IPS-20b (cell line): ENCODE data around the gene GCN1.

ENCODE experiments used
- H3K27ac ChIP-seq: one replicate; pipeline ENCODE4 v1.5.1; 2013; ENCODE audit warnings: low read length
- H3K27me3 ChIP-seq: 2 replicates; pipeline ENCODE4 v1.6.1; 2013; ENCODE audit warnings: mild to moderate bottlenecking, low read length, inconsistent platforms; ENCODE audit not compliant: insufficient read depth
- H3K36me3 ChIP-seq: 2 replicates; pipeline ENCODE4 v1.6.1; 2013; ENCODE audit warnings: low read depth, mild to moderate bottlenecking, inconsistent platforms, low read length, moderate library complexity; ENCODE audit not compliant: insufficient read depth
- H3K4me1 ChIP-seq: 2 replicates; pipeline ENCODE4 v1.6.1; 2013; ENCODE audit warnings: mild to moderate bottlenecking, control low read depth, inconsistent platforms, low read length, moderate library complexity; ENCODE audit not compliant: insufficient read depth
- H3K4me3 ChIP-seq: 2 replicates; pipeline ENCODE4 v1.5.1; 2013; ENCODE audit warnings: mild to moderate bottlenecking, low read length, inconsistent platforms
- H3K9ac ChIP-seq: 2 replicates; pipeline ENCODE4 v1.6.1; 2013; ENCODE audit warnings: low read depth, mild to moderate bottlenecking, inconsistent platforms, low read length, moderate library complexity
- H3K9me3 ChIP-seq: 2 replicates; pipeline ENCODE4 v1.6.1; 2013; ENCODE audit warnings: mild to moderate bottlenecking, low read depth, low read length, inconsistent platforms; ENCODE audit not compliant: insufficient read depth

GCN1 gene

GRCh38 chr12:120132054-120132836 is 62.3 kb downstream of the GCN1 start:
- H3K9me3 ChIP-seq, result no peaks in the 10 kb centered on the region
- H3K9ac ChIP-seq, result no peak overlapping the region
- peaks cover 100% of the 10 kb centered on the region for H3K36me3 ChIP-seq
- H3K4me1 ChIP-seq, result peaks cover 4% of the 10 kb centered on the region; the same call in 1 of the 2 replicates
- no peak overlapping the region for H3K4me3 ChIP-seq
- H3K27ac ChIP-seq, result no peak overlapping the region
- no peaks in the 10 kb centered on the region for H3K27me3 ChIP-seq

GRCh38 chr12:120131116-120131515 is 63.4 kb downstream of the GCN1 start:
- H3K4me3 ChIP-seq, result no peak overlapping the region
- no peaks in the 10 kb centered on the region for H3K27me3 ChIP-seq
- no peak overlapping the region for H3K27ac ChIP-seq
- H3K36me3 ChIP-seq, result peaks cover 100% of the 10 kb centered on the region
- no peak overlapping the region for H3K9ac ChIP-seq
- H3K4me1 ChIP-seq, result peaks cover 5% of the 10 kb centered on the region; the same call in 1 of the 2 replicates
- H3K9me3 ChIP-seq, result no peaks in the 10 kb centered on the region

- Histone ChIP-seq H3K27me3 (no peaks in the 10 kb centered on the region), H3K9ac (no peak overlapping the region), H3K9me3 (no peaks in the 10 kb centered on the region), H3K4me3 (no peak overlapping the region), H3K27ac (no peak overlapping the region), H3K4me1 (peaks cover 5% of the 10 kb centered on the region; the same call in 1 of the 2 replicates), H3K36me3 (peaks cover 95% of the 10 kb centered on the region)
Observed at GRCh38 chr12:120130011-120130410, 64.5 kb downstream of the GCN1 start.

- Histone ChIP-seq H3K36me3 (peaks cover 61% of the 10 kb centered on the region), H3K4me1 (peaks cover 5% of the 10 kb centered on the region; the same call in 1 of the 2 replicates), H3K9me3 (no peaks in the 10 kb centered on the region), H3K4me3 (no peak overlapping the region), H3K9ac (no peak overlapping the region), H3K27me3 (no peaks in the 10 kb centered on the region), H3K27ac (no peak overlapping the region)
Observed at GRCh38 chr12:120126635-120127005, 67.9 kb downstream of the GCN1 start.

- H3K4me3 ChIP-seq, result no peak overlapping the region
- H3K9me3 ChIP-seq, result no peaks in the 10 kb centered on the region
- H3K27ac ChIP-seq, result no peak overlapping the region
- H3K36me3 ChIP-seq, result peaks cover 55% of the 10 kb centered on the region
- peaks cover 5% of the 10 kb centered on the region; the same call in 1 of the 2 replicates for H3K4me1 ChIP-seq
- no peaks in the 10 kb centered on the region for H3K27me3 ChIP-seq
- H3K9ac ChIP-seq, result no peak overlapping the region
Observed at GRCh38 chr12:120125792-120126634, 68.5 kb downstream of the GCN1 start.

- H3K36me3 ChIP-seq, result peaks cover 45% of the 10 kb centered on the region
- H3K4me3 ChIP-seq, result no peak overlapping the region
- no peak overlapping the region for H3K9ac ChIP-seq
- no peak overlapping the region for H3K27ac ChIP-seq
- H3K27me3 ChIP-seq, result no peaks in the 10 kb centered on the region
- H3K4me1 ChIP-seq, result peaks cover 5% of the 10 kb centered on the region; the same call in 1 of the 2 replicates
- H3K9me3 ChIP-seq, result no peaks in the 10 kb centered on the region
Observed at GRCh38 chr12:120125029-120125428, 69.5 kb downstream of the GCN1 start.

GRCh38 chr12:120121766-120122293 is 72.7 kb downstream of the GCN1 start:
- Histone ChIP-seq H3K36me3 (peaks cover 17% of the 10 kb centered on the region), H3K27me3 (no peaks in the 10 kb centered on the region), H3K9me3 (no peaks in the 10 kb centered on the region), H3K4me3 (no peak overlapping the region), H3K9ac (no peak overlapping the region), H3K27ac (no peak overlapping the region), H3K4me1 (peaks cover 5% of the 10 kb centered on the region)

- peaks cover 5% of the 10 kb centered on the region for H3K4me1 ChIP-seq
- no peaks in the 10 kb centered on the region for H3K27me3 ChIP-seq
- H3K4me3 ChIP-seq, result no peak overlapping the region
- peaks cover 12% of the 10 kb centered on the region for H3K36me3 ChIP-seq
- H3K9ac ChIP-seq, result no peak overlapping the region
- no peak overlapping the region for H3K27ac ChIP-seq
- H3K9me3 ChIP-seq, result no peaks in the 10 kb centered on the region
Observed at GRCh38 chr12:120121343-120121742, 73.2 kb downstream of the GCN1 start.

GRCh38 chr12:120119271-120119973 is 75.1 kb downstream of the GCN1 start:
- no peak overlapping the region for H3K4me3 ChIP-seq
- no peaks in the 10 kb centered on the region for H3K27me3 ChIP-seq
- peaks cover 5% of the 10 kb centered on the region for H3K4me1 ChIP-seq
- no peak overlapping the region for H3K9ac ChIP-seq
- H3K9me3 ChIP-seq, result no peaks in the 10 kb centered on the region
- H3K27ac ChIP-seq, result no peak overlapping the region
- peaks cover 8% of the 10 kb centered on the region; the same call in 1 of the 2 replicates for H3K36me3 ChIP-seq

- Histone ChIP-seq H3K27ac (no peak overlapping the region), H3K9ac (peak overlapping the region; percentile 80; the same call in 1 of the 2 replicates), H3K9me3 (no peaks in the 10 kb centered on the region), H3K36me3 (peaks cover 15% of the 10 kb centered on the region; the same call in 1 of the 2 replicates), H3K4me3 (peak overlapping the region; percentile 85), H3K4me1 (peaks cover 5% of the 10 kb centered on the region), H3K27me3 (no peaks in the 10 kb centered on the region)
Observed at GRCh38 chr12:120118321-120119061, 76.0 kb downstream of the GCN1 start.

GRCh38 chr12:120117961-120118320 is 76.6 kb downstream of the GCN1 start:
- peaks cover 5% of the 10 kb centered on the region for H3K4me1 ChIP-seq
- H3K27me3 ChIP-seq, result no peaks in the 10 kb centered on the region
- H3K36me3 ChIP-seq, result peaks cover 15% of the 10 kb centered on the region; the same call in 1 of the 2 replicates
- peak overlapping the region; percentile 80; the same call in 1 of the 2 replicates for H3K9ac ChIP-seq
- H3K4me3 ChIP-seq, result peak overlapping the region; percentile 85
- H3K27ac ChIP-seq, result no peak overlapping the region
- no peaks in the 10 kb centered on the region for H3K9me3 ChIP-seq
